ENCODE measurements around the gene ARID3C. TPM values are rescaled to one million over a fixed set of nuclear protein-coding genes. Genes with fewer than 3 reads are reported as not detected.

ARID3C gene
- total and polyA plus RNA-seq, 3 donors from 2014 or later = 0.31 to 0.45 (median 0.37) TPM

DNA sequence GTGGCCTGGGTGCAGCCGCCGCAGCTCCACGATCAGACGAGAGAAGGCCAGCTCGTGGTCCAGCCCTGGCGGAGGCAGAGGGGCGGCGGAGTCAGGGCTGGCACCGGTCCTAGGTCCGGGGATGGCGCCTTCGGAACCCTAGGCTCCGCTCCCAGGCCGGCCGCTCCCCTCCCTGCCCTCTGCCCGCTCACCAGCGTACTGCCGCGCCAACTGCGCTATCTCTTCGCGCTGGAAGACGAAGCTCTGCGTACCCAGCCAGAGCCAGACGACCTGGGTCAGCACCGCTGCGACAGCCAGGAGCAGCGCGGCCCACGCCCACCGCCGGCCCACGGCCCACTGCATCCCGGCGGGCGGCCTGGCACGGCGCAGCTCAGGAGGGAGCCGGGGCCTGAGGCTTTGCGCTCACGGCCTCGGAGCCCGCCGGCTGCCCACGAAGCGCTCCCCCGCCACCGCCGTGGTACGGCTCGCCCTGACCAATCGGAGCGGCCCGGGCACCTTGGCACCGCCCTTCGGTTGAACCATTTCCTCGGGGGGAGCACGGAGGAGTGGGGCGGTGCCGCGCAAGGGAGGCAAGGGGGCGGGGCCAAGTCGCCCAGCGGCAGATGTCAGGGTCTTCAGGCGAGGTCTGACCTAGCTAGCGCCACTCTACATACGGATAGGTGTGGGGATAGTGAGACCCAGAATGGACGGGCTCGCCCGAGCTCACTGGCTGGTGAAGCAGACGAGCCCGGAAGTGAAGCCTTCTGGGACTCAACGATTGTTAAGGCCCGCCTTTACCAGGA, 8.7 kb upstream of the ARID3C start, which contains the start of gene SIGMAR1:
Gene SIGMAR1 (minus strand): TSS at position 432 of the 782 bp plus-strand sequence. CDS start 90 bp downstream, at position 342.
- intact Hi-C loops (cut with DNase I; ENCODE audit: low total_unique reads) = no loop called here
- peak within 1 kb of the TSS; percentile 75 to 83 for H3K27ac ChIP-seq
- 1% methylated on average over 49 of the region's 74 CpGs; no CpG with 5 or more reads in 1 of the 2 donors for WGBS, 2 donors
- DNase-seq = peak; percentile 94
- no peaks in the 10 kb centered on the region for H3K27me3 ChIP-seq
- H3K9me3 ChIP-seq = no peaks in the 10 kb centered on the region
- H3K4me3 ChIP-seq = peak within 1 kb of the TSS; percentile 74 to 78
- no peak for TF ChIP-seq POLR2A (IDR thresholded peaks at IDR 0.05)
- TF ChIP-seq, protein P1, sequence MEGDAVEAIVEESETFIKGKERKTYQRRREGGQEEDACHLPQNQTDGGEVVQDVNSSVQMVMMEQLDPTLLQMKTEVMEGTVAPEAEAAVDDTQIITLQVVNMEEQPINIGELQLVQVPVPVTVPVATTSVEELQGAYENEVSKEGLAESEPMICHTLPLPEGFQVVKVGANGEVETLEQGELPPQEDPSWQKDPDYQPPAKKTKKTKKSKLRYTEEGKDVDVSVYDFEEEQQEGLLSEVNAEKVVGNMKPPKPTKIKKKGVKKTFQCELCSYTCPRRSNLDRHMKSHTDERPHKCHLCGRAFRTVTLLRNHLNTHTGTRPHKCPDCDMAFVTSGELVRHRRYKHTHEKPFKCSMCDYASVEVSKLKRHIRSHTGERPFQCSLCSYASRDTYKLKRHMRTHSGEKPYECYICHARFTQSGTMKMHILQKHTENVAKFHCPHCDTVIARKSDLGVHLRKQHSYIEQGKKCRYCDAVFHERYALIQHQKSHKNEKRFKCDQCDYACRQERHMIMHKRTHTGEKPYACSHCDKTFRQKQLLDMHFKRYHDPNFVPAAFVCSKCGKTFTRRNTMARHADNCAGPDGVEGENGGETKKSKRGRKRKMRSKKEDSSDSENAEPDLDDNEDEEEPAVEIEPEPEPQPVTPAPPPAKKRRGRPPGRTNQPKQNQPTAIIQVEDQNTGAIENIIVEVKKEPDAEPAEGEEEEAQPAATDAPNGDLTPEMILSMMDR (IDR thresholded peaks at IDR 0.05) = no peak
- peaks cover 11% of the 10 kb centered on the region for H3K4me1 ChIP-seq
- H3K36me3 ChIP-seq (ENCODE audit: low read depth, missing control alignments) = no peaks in the 10 kb centered on the region

DNA sequence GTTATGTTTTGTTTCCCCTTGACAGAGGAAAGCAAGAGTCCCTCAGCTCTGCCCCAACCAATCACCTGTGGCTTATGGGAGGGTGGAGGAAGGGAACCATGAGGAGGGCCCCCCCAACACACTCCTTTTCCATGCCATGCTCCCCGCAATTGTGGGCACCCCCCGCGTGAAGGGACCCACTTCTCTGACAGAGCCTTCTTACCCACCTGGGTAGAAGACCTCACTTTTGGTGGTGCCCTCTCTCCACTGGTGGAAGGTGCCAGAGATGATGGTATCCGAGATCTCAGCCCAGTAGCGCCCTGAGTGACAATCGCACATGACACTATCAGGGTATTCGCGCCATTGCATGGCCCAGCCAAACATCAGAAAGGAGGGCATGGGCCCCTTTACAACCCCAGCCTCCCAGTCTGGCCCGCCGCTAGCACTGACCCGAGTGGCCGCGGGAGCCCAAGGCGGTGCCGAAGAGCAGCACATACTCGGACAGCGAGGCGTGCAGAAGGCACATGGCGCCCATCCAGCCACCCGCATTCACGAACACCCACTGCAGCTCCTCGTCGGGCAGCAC, 8.0 kb upstream of the ARID3C start:
- WGBS, 2 donors = 10 to 18% methylated on average over 4 to 23 of the region's 23 CpGs
- intact Hi-C loops (cut with DNase I; ENCODE audit: low total_unique reads) = no loop called here
- TF ChIP-seq, protein P1 (IDR thresholded peaks at IDR 0.05) = no peak
- TF ChIP-seq POLR2A (IDR thresholded peaks at IDR 0.05) = no peak

DNA sequence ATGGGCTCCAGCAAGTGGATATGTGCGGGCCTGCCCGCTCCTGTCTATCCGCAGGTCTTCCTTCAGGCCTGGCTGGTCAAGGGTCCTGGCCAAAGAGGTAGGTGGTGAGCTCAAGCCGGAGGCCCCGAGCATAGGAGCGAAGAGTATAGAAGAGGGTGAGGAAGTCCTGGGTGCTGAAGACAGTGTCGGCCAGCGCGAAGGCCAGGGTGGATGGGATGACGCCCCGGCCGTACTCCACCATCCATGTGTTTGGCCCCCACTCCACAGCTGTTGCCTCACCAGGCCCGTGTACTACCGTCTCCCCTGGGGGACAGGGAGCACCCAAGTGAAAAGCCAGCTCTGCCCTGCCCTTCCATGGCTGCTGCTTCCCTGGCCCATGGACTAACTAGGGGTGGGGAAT, 6.7 kb upstream of the ARID3C start:
- Histone ChIP-seq H3K27me3 (no peaks in the 10 kb centered on the region), H3K36me3 (ENCODE audit: low read depth, missing control alignments) (no peaks in the 10 kb centered on the region), H3K27ac (no peak overlapping the region), H3K9me3 (no peaks in the 10 kb centered on the region), H3K4me1 (peaks cover 11% of the 10 kb centered on the region), H3K4me3 (no peak overlapping the region)
- TF ChIP-seq, protein P1 (IDR thresholded peaks at IDR 0.05) = no peak
- no peak for TF ChIP-seq POLR2A (IDR thresholded peaks at IDR 0.05)
- intact Hi-C loops (cut with DNase I; ENCODE audit: low total_unique reads) = no loop called here
- 94% methylated on average over 14 of the region's 14 CpGs for WGBS, 2 donors
- DNase-seq = no peak

More for the DNA sequence above, 8.0 kb upstream of the ARID3C start:
- peaks cover 11% of the 10 kb centered on the region for H3K4me1 ChIP-seq
- H3K27ac ChIP-seq = peak overlapping the region; percentile 65 to 83
- no peaks in the 10 kb centered on the region for H3K9me3 ChIP-seq
- H3K4me3 ChIP-seq = peak overlapping the region; percentile 74 to 78
- DNase-seq = peak; percentile 60
- H3K27me3 ChIP-seq = no peaks in the 10 kb centered on the region
- H3K36me3 ChIP-seq (ENCODE audit: low read depth, missing control alignments) = no peaks in the 10 kb centered on the region

DNA sequence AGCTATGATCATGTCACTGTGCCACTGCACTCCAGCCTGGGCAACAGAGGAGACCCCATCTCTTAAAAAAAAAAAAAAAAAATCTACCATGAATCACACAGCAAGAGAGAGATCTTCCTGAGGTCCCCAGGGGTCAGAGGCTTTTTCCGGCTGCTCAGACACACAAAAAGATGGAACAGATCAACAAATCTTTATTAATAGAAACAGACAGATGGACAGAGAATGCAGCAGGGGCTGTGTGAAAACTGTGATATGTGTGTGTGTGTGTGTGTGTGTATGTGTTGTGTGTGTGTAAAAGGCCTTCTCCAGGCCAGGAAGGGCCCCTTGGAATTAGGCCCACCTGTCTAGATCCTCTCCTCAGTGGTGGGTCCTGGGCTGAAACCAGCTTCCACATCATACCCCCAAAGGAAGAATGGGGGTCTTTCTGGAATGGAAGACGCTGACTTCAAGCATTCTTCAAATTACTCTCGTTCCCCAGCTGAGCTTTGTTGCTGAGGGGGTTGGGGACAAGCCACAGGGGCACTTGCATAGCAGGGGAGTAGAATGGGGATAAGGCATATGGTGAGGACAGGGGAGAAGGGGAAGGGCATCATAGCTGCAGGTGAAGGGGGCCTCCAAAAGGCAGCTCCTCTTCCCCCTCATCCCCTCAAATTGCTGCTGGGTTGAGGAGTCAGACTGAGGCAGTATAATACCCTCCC, 5.8 kb upstream of the ARID3C start:
- intact Hi-C loops (cut with DNase I; ENCODE audit: low total_unique reads) = no loop called here
- H3K27me3 ChIP-seq = no peaks in the 10 kb centered on the region
- no peaks in the 10 kb centered on the region for H3K9me3 ChIP-seq
- no peak overlapping the region for H3K27ac ChIP-seq
- no peak for DNase-seq
- no peak overlapping the region for H3K4me3 ChIP-seq
- H3K36me3 ChIP-seq (ENCODE audit: low read depth, missing control alignments) = no peaks in the 10 kb centered on the region
- TF ChIP-seq, protein P1 (IDR thresholded peaks at IDR 0.05) = no peak
- TF ChIP-seq POLR2A (IDR thresholded peaks at IDR 0.05) = no peak
- 82 to 84% methylated on average over 3 of the region's 3 CpGs for WGBS, 2 donors
- H3K4me1 ChIP-seq = peaks cover 11% of the 10 kb centered on the region
